Measurements from ENCODE around the gene OSTM1. TPM values are rescaled to one million over a fixed set of nuclear protein-coding genes. Genes with fewer than 3 reads are reported as not detected.

The OSTM1 gene
- total and polyA plus RNA-seq, 2 donors (not counting 1 experiment from before 2014, with no cell fraction given), result 6.2 to 41.7 TPM

DNA sequence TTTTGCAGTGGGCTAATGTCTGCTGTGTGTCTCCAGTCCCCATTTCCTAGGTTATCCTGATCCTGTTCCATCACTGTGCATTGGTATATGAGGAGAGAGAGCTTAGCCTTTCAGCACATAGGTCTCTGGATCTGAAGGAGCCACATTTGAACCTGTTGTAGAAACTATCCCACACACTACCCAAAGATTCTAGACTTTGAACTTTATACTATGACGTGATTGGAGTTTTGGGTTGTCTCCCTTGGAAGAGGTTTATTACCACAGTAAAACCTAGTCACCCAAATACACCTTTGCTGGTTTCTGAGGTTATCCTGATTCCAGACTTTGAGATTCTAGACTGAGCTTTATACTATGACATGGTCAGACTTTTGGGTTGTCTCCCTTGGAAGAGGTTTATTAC lies 8.0 kb upstream of the OSTM1 start:
- Histone ChIP-seq H3K4me1 (ENCODE audit: control insufficient read depth in 2 of 2, insufficient read depth in 2 of 2, low read length in 2 of 2) (no peaks in the 10 kb centered on the region), H3K27ac (ENCODE audit: low read length in 2 of 2) (no peak overlapping the region), H3K79me2 (ENCODE audit: control insufficient read depth, insufficient read depth, low read length) (no peaks in the 10 kb centered on the region), H3K36me3 (replicated peaks in 1 of 2; ENCODE audit: control extremely low read depth in 1 of 2, control insufficient read depth in 1 of 2, extremely low read depth in 1 of 2, insufficient read depth in 2 of 2, low read length in 1 of 2) (no peaks in the 10 kb centered on the region), H3K9ac (ENCODE audit: low read length) (no peak overlapping the region), H3K9me3 (ENCODE audit: control extremely low read depth in 1 of 3, control insufficient read depth in 2 of 3, insufficient read depth in 1 of 3, low read length in 2 of 3) (no peaks in the 10 kb centered on the region), H3K4me3 (ENCODE audit: control extremely low read depth in 1 of 5, extremely low read depth in 1 of 5, insufficient read depth in 1 of 5, low read depth in 2 of 5, low read length in 4 of 5) (no peak overlapping the region), H4K20me1 (ENCODE audit: control insufficient read depth, insufficient read depth, low read length, poor library complexity, severe bottlenecking) (no peaks in the 10 kb centered on the region), H2AFZ (ENCODE audit: insufficient read depth, low read depth, low read length, poor library complexity, severe bottlenecking) (no peak overlapping the region), H3K4me2 (replicated peaks; ENCODE audit: low read depth, low read length, poor library complexity, severe bottlenecking) (no peak overlapping the region), H3K27me3 (replicated peaks in 1 of 4; ENCODE audit: control extremely low read depth in 1 of 4, control insufficient read depth in 3 of 4, insufficient read depth in 4 of 4, low read length in 3 of 4) (peaks cover 0 to 6% (median 1%) of the 10 kb centered on the region in 4 experiments)
- H3K4me1 Mint-ChIP-seq, result no peaks in the 10 kb centered on the region
- TF ChIP-seq, protein P1, sequence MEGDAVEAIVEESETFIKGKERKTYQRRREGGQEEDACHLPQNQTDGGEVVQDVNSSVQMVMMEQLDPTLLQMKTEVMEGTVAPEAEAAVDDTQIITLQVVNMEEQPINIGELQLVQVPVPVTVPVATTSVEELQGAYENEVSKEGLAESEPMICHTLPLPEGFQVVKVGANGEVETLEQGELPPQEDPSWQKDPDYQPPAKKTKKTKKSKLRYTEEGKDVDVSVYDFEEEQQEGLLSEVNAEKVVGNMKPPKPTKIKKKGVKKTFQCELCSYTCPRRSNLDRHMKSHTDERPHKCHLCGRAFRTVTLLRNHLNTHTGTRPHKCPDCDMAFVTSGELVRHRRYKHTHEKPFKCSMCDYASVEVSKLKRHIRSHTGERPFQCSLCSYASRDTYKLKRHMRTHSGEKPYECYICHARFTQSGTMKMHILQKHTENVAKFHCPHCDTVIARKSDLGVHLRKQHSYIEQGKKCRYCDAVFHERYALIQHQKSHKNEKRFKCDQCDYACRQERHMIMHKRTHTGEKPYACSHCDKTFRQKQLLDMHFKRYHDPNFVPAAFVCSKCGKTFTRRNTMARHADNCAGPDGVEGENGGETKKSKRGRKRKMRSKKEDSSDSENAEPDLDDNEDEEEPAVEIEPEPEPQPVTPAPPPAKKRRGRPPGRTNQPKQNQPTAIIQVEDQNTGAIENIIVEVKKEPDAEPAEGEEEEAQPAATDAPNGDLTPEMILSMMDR (IDR thresholded peaks at IDR 0.05), result no peak
- no peak for TF ChIP-seq EZH2 (IDR thresholded peaks at IDR 0.05; ENCODE audit: borderline replicate concordance, insufficient read depth, low read depth, low read length, poor library complexity, severe bottlenecking)
- no peak for DNase-seq
- no peak for ATAC-seq (ENCODE audit: low read depth)
- no peak overlapping the region for H3K4me3 Mint-ChIP-seq
- no peak overlapping the region for H3K27ac Mint-ChIP-seq
- CTCF ChIA-PET, result no interaction called here
- POLR2A ChIA-PET, result no interaction called here
- WGBS (ENCODE audit: insufficient coverage), result no CpG with 5 or more reads among the region's 1 CpG
- intact Hi-C loops (cut with micrococcal nuclease), result no loop called here
- peaks cover 51% of the 10 kb centered on the region for H3K27me3 Mint-ChIP-seq
- H3K9me3 Mint-ChIP-seq (ENCODE audit: insufficient read depth), result no peaks in the 10 kb centered on the region

DNA sequence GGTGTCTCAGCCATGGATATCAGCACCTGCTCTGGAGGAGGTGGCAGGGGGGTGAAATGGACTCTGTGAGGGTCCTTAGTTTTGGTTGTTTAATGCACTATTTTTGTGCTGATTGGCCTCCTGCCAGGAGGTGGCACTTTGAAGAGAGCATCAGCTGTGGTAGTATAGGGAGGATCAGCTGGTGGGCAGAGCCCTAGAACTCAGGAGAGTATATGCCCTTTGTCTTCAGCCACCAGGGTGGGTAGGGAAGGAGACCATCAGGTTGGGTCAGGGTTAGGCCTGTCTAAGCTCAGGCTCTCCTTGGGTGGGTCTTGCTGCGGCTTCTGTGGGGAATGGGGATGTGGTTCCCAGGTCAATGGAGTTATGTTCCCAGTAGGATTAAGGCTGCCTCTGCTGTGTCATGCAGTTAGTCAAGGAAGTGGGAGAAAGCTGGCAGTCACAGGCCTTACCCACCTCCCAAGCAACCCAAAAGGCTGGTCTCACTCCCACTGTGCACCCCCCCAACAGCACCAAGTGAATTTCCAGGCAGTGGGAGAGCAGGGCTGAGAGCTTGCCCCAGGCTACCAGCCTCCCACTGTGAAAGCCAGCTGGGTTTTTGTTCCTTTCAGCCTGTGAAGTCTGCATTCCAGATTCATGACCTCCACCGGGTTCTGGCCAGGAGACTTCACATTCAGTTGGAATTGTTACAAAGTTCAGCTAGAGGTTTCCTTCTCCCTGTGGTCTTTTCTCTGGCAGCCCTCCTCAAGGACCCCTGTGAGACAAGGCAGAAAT lies 5.7 kb upstream of the OSTM1 start:
- Mint-ChIP-seq H3K4me3 (no peak overlapping the region), H3K27me3 (peaks cover 36% of the 10 kb centered on the region), H3K9me3 (ENCODE audit: insufficient read depth) (no peaks in the 10 kb centered on the region), H3K4me1 (peaks cover 5% of the 10 kb centered on the region), H3K27ac (no peak overlapping the region)
- Histone ChIP-seq H3K27ac (ENCODE audit: low read length in 2 of 2) (no peak overlapping the region), H3K9me3 (ENCODE audit: control extremely low read depth in 1 of 3, control insufficient read depth in 2 of 3, insufficient read depth in 1 of 3, low read length in 2 of 3) (no peaks in the 10 kb centered on the region), H3K79me2 (ENCODE audit: control insufficient read depth, insufficient read depth, low read length) (peaks cover 5% of the 10 kb centered on the region), H3K27me3 (replicated peaks in 1 of 4; ENCODE audit: control extremely low read depth in 1 of 4, control insufficient read depth in 3 of 4, insufficient read depth in 4 of 4, low read length in 3 of 4) (peaks cover 0 to 6% (median 0%) of the 10 kb centered on the region in 4 experiments), H3K4me2 (replicated peaks; ENCODE audit: low read depth, low read length, poor library complexity, severe bottlenecking) (no peak overlapping the region), H3K4me3 (ENCODE audit: control extremely low read depth in 1 of 5, extremely low read depth in 1 of 5, insufficient read depth in 1 of 5, low read depth in 2 of 5, low read length in 4 of 5) (no peak overlapping the region), H2AFZ (ENCODE audit: insufficient read depth, low read depth, low read length, poor library complexity, severe bottlenecking) (no peak overlapping the region), H3K9ac (ENCODE audit: low read length) (no peak overlapping the region), H3K4me1 (ENCODE audit: control insufficient read depth in 2 of 2, insufficient read depth in 2 of 2, low read length in 2 of 2) (peaks cover 3 to 5% of the 10 kb centered on the region in 2 donors), H3K36me3 (replicated peaks in 1 of 2; ENCODE audit: control extremely low read depth in 1 of 2, control insufficient read depth in 1 of 2, extremely low read depth in 1 of 2, insufficient read depth in 2 of 2, low read length in 1 of 2) (no peaks in the 10 kb centered on the region), H4K20me1 (ENCODE audit: control insufficient read depth, insufficient read depth, low read length, poor library complexity, severe bottlenecking) (no peaks in the 10 kb centered on the region)
- no peak for TF ChIP-seq EZH2 (IDR thresholded peaks at IDR 0.05; ENCODE audit: borderline replicate concordance, insufficient read depth, low read depth, low read length, poor library complexity, severe bottlenecking)
- TF ChIP-seq, protein P1 (IDR thresholded peaks at IDR 0.05), result no peak
- DNase-seq, result no peak
- POLR2A ChIA-PET, result no interaction called here
- CTCF ChIA-PET, result no interaction called here
- 100% methylated on average over 1 of the region's 2 CpGs for WGBS (ENCODE audit: insufficient coverage)
- intact Hi-C loops (cut with micrococcal nuclease), result no loop called here
- ATAC-seq (ENCODE audit: low read depth), result no peak

Measured in B cell (primary cell).